Prostate gland (tissue), 2 donors: ENCODE measurements around the gene DOC2B.

Experiments used
- POLR2A ChIP-seq: fragments of 450-650 bp; IDR thresholded peaks from one replicate; pipeline ENCODE4 v1.6.1; 2016; ENCODE audit warnings: antibody characterized with exemption, mild to moderate bottlenecking
- POLR2AphosphoS5 ChIP-seq: sonication (generic); formaldehyde crosslinking; IDR thresholded peaks from one replicate; pipeline ENCODE4 v1.6.1; 2017; ENCODE audit warnings: antibody characterized with exemption
- TF ChIP-seq, protein P1 (sequence below), 4 experiments: fragments of 200-600 bp in 2 of 4; fragments of 450-650 bp in 2 of 4; sonication (generic) in 2 of 4; IDR thresholded peaks; 1 replicate in 3 of 4; 2 replicates in 1 of 4; pipeline ENCODE4 v1.5.1; 2016 to 2019; ENCODE audit warnings: antibody characterized with exemption in 4 of 4, mild to moderate bottlenecking in 2 of 4, moderate library complexity in 2 of 4

DNA sequence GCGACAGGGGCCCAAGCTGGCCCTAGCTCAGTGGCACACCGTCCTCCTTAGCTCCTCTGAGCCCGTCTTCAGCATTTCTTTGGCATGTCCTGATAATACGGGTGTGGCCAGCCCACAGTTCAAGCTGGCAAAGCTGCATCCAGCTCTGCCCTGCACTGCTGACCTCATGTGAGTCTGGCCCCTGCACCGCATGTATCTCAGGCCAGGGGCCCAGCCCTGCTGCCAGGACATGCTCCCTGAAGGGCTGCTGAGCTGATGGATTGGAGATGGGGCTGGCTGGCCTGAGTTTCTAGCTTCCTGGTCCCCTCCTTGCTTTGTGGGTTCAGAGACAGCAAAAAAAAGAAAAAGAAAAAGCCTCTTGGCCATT is 2.4 kb downstream of the DOC2B start:
- TF ChIP-seq, protein P1, sequence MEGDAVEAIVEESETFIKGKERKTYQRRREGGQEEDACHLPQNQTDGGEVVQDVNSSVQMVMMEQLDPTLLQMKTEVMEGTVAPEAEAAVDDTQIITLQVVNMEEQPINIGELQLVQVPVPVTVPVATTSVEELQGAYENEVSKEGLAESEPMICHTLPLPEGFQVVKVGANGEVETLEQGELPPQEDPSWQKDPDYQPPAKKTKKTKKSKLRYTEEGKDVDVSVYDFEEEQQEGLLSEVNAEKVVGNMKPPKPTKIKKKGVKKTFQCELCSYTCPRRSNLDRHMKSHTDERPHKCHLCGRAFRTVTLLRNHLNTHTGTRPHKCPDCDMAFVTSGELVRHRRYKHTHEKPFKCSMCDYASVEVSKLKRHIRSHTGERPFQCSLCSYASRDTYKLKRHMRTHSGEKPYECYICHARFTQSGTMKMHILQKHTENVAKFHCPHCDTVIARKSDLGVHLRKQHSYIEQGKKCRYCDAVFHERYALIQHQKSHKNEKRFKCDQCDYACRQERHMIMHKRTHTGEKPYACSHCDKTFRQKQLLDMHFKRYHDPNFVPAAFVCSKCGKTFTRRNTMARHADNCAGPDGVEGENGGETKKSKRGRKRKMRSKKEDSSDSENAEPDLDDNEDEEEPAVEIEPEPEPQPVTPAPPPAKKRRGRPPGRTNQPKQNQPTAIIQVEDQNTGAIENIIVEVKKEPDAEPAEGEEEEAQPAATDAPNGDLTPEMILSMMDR (IDR thresholded peaks at IDR 0.05) = no peak
- TF ChIP-seq POLR2A (no peak), POLR2AphosphoS5 (no peak)
